ENCODE data around the gene WDR86.
A peak's percentile ranks its signal among the peaks of the same experiment; 100 is the strongest.

Gene WDR86

GRCh38 chr7:151347200-151347599 is 62.6 kb downstream of the WDR86 start:
- DNase-seq (ENCODE audit: low read depth): no peak

- no peak for DNase-seq (ENCODE audit: low read depth)
Observed at GRCh38 chr7:151346470-151346769, 63.4 kb downstream of the WDR86 start.

- DNase-seq (ENCODE audit: low read depth): no peak
Observed at GRCh38 chr7:151345576-151346469, 64.0 kb downstream of the WDR86 start.

GRCh38 chr7:151343516-151343915 is 66.3 kb downstream of the WDR86 start:
- no peak for DNase-seq (ENCODE audit: low read depth)

- DNase-seq (ENCODE audit: low read depth): no peak
Observed at GRCh38 chr7:151342811-151343210, 67.0 kb downstream of the WDR86 start.

- no peak for DNase-seq (ENCODE audit: low read depth)
Observed at GRCh38 chr7:151342102-151342646, 67.7 kb downstream of the WDR86 start.

GRCh38 chr7:151341357-151342101 is 68.3 kb downstream of the WDR86 start, which contains the start of gene NUB1:
TSS of gene NUB1 (plus strand) at chr7:151341812. CDS start at chr7:151345350, 3,538 bp downstream.
- DNase-seq (ENCODE audit: low read depth): peak; percentile 66

- no peak for DNase-seq (ENCODE audit: low read depth)
Observed at GRCh38 chr7:151340794-151341356, 69.0 kb downstream of the WDR86 start.

- DNase-seq (ENCODE audit: low read depth): no peak
Observed at GRCh38 chr7:151339651-151340382, 70.0 kb downstream of the WDR86 start.

- no peak for DNase-seq (ENCODE audit: low read depth)
Observed at GRCh38 chr7:151338809-151339208, 71.0 kb downstream of the WDR86 start.

- DNase-seq (ENCODE audit: low read depth): no peak
Observed at GRCh38 chr7:151337346-151337745, 72.5 kb downstream of the WDR86 start.

GRCh38 chr7:151336027-151336708 is 73.7 kb downstream of the WDR86 start:
- no peak for DNase-seq (ENCODE audit: low read depth)

GRCh38 chr7:151334628-151335027 is 75.2 kb downstream of the WDR86 start:
- no peak for DNase-seq (ENCODE audit: low read depth)

Data from GM04504 (cell line).